Left lung (tissue), 10 donors: ENCODE measurements around the gene LRRK1. TPM values are rescaled to one million over a fixed set of nuclear protein-coding genes. Genes with fewer than 3 reads are reported as not detected.

Source experiments
- ATAC-seq: fragments of 200-7000 bp; cut with Tn5 transposase; one replicate; pipeline ENCODE4 v1.9.1; 2020; ENCODE audit warnings: moderate library complexity
- DNase-seq, 4 donors: peaks; one replicate each; pipeline ENCODE4 v3.0.0-alpha.2; 2013 to 2020
- H3K27ac ChIP-seq, 2 donors: fragments of 200-600 bp; sonication (generic) in 1 of 2; one replicate each; pipeline versions ENCODE4 v1.5.0 to v1.8.0; 2020 to 2021
- H3K27me3 ChIP-seq, 2 donors: fragments of 200-600 bp; sonication (generic) in 1 of 2; one replicate each; pipeline versions ENCODE4 v1.5.0 to v1.8.0; 2020 to 2021
- H3K36me3 ChIP-seq, 2 donors: fragments of 200-600 bp; sonication (generic) in 1 of 2; one replicate each; pipeline versions ENCODE4 v1.5.0 to v1.8.0; 2020 to 2021
- H3K4me1 ChIP-seq, 2 donors: fragments of 200-600 bp; one replicate each; pipeline ENCODE4 v1.8.0; 2021
- H3K4me3 ChIP-seq, 2 donors: fragments of 200-600 bp; sonication (generic) in 1 of 2; one replicate each; pipeline versions ENCODE4 v1.5.0 to v1.8.0; 2020 to 2021; ENCODE audit warnings: mild to moderate bottlenecking in 1 of 2
- H3K9me3 ChIP-seq, 2 donors: fragments of 200-600 bp; sonication (generic) in 1 of 2; one replicate each; pipeline versions ENCODE4 v1.5.0 to v1.8.0; 2020 to 2021
- CTCF ChIP-seq, 2 donors: fragments of 200-600 bp; sonication (generic) in 1 of 2; IDR thresholded peaks; one replicate each; pipeline versions ENCODE4 v1.5.0 to v1.8.0; 2021; ENCODE audit warnings: antibody characterized with exemption in 2 of 2
- intact Hi-C, 2 donors: fragments of 100-400 bp; cut with DNase I; formaldehyde crosslinking; loops; one replicate each; pipeline versions ENCODE4 v1.11.2 to v1.14.2; 2022
- polyA plus RNA-seq, 6 donors: library from polyadenylated mRNA; unstranded; fragments of 120-200 nt; gene quantifications; one replicate each; pipeline ENCODE4 v1.2.1, GENCODE V29; 2013; ENCODE audit not compliant: insufficient read length in 6 of 6
- total RNA-seq, 2 donors: library from RNA; stranded (reverse); fragmentation: NEBNext Ultra II Directional; extraction: Animal tissue kit (Norgen Biotek cat#: 25700); gene quantifications; one replicate each; pipeline ENCODE4 v1.2.1, GENCODE V29; 2021
- donor health status: DM: no; HTN: yes; CAD: no.
- donor health status: DM: no; HTN: no; CAD: no.

The LRRK1 gene
- total and polyA plus RNA-seq, 8 donors = 1.9 to 24.2 (median 3.0) TPM

- H3K27ac ChIP-seq = no peak overlapping the region
- ATAC-seq (no peak), DNase-seq (no peak)
- H3K36me3 ChIP-seq = no peaks in the 10 kb centered on the region
- peaks cover 4 to 16% of the 10 kb centered on the region in 2 donors for H3K4me1 ChIP-seq
- no peak for TF ChIP-seq CTCF (IDR thresholded peaks at IDR 0.05)
- no peaks in the 10 kb centered on the region for H3K9me3 ChIP-seq
- peaks cover 0 to 27% of the 10 kb centered on the region in 2 donors for H3K27me3 ChIP-seq
- intact Hi-C loops = no loop called here
- no peak overlapping the region for H3K4me3 ChIP-seq
Observed at GRCh38 chr15:100900136-100900794, 18.9 kb upstream of the LRRK1 start.

GRCh38 chr15:100900795-100901169, 18.4 kb upstream of the LRRK1 start:
- DNase-seq (no peak), ATAC-seq (no peak)
- Histone ChIP-seq H3K27ac (no peak overlapping the region), H3K4me3 (no peak overlapping the region), H3K4me1 (peaks cover 4 to 16% of the 10 kb centered on the region in 2 donors), H3K9me3 (no peaks in the 10 kb centered on the region), H3K36me3 (no peaks in the 10 kb centered on the region), H3K27me3 (peaks cover 0 to 27% of the 10 kb centered on the region in 2 donors)
- intact Hi-C loops = no loop called here
- no peak for TF ChIP-seq CTCF (IDR thresholded peaks at IDR 0.05)

- intact Hi-C loops = no loop called here
- Histone ChIP-seq H3K27me3 (peaks cover 0 to 27% of the 10 kb centered on the region in 2 donors), H3K4me3 (no peak overlapping the region), H3K36me3 (no peaks in the 10 kb centered on the region), H3K4me1 (peaks cover 4 to 16% of the 10 kb centered on the region in 2 donors), H3K9me3 (no peaks in the 10 kb centered on the region), H3K27ac (no peak overlapping the region)
- ATAC-seq = no peak
- no peak for TF ChIP-seq CTCF (IDR thresholded peaks at IDR 0.05)
- DNase-seq = no peak
Observed at GRCh38 chr15:100901296-100901695, 17.9 kb upstream of the LRRK1 start.

GRCh38 chr15:100901702-100902435, 17.3 kb upstream of the LRRK1 start:
- no peak for DNase-seq
- H3K4me1 ChIP-seq = peaks cover 4 to 16% of the 10 kb centered on the region in 2 donors
- no peaks in the 10 kb centered on the region for H3K9me3 ChIP-seq
- peak overlapping the region; percentile 15 to 71 for H3K27ac ChIP-seq
- no peaks in the 10 kb centered on the region for H3K36me3 ChIP-seq
- ATAC-seq = no peak
- intact Hi-C loops = no loop called here
- peaks cover 0 to 24% of the 10 kb centered on the region in 2 donors for H3K27me3 ChIP-seq
- peak overlapping the region in 1 of 2 donors; percentile 8 for H3K4me3 ChIP-seq
- no peak for TF ChIP-seq CTCF (IDR thresholded peaks at IDR 0.05)

- H3K36me3 ChIP-seq = no peaks in the 10 kb centered on the region
- H3K4me3 ChIP-seq = peak overlapping the region in 1 of 2 donors; percentile 8
- no peaks in the 10 kb centered on the region for H3K9me3 ChIP-seq
- H3K4me1 ChIP-seq = peaks cover 4 to 16% of the 10 kb centered on the region in 2 donors
- peak; percentile 68 to 86 (median 78) for DNase-seq
- intact Hi-C loops = no loop called here
- ATAC-seq = peak; percentile 93
- peaks cover 0 to 17% of the 10 kb centered on the region in 2 donors for H3K27me3 ChIP-seq
- no peak for TF ChIP-seq CTCF (IDR thresholded peaks at IDR 0.05)
- H3K27ac ChIP-seq = peak overlapping the region; percentile 15 to 71
Observed at GRCh38 chr15:100902436-100903167, 16.6 kb upstream of the LRRK1 start.
